DND-41 (cell line): Measurements from ENCODE around the gene HNRNPAB.

Experiments used
- ATAC-seq: fragments of 200-7000 bp; cut with Tn5 transposase; 3 replicates; pipeline ENCODE4 v1.9.1; 2021; ENCODE audit warnings: low read depth; ENCODE audit not compliant: insufficient read depth
- DNase-seq: peaks from one replicate; pipeline ENCODE4 v3.0.0-alpha.2; 2020
- H2AFZ ChIP-seq: 2 replicates; pipeline ENCODE4 v1.6.0; 2012; ENCODE audit warnings: low read depth, low read length
- H3K27ac ChIP-seq: 2 replicates; pipeline ENCODE4 v1.5.1; 2012; ENCODE audit warnings: low read length, inconsistent platforms
- H3K27me3 ChIP-seq: fragments of 200-600 bp; sonication (generic); 2 replicates; pipeline ENCODE4 v1.6.0; 2012; ENCODE audit warnings: low read length, mild to moderate bottlenecking, inconsistent platforms; ENCODE audit not compliant: insufficient read depth, poor library complexity
- H3K36me3 ChIP-seq: 2 replicates; pipeline ENCODE4 v1.5.1; 2012; ENCODE audit warnings: low read length, inconsistent platforms; ENCODE audit not compliant: insufficient read depth
- H3K4me1 ChIP-seq: 2 replicates; pipeline ENCODE4 v1.5.1; 2012; ENCODE audit warnings: mild to moderate bottlenecking, low read length; ENCODE audit not compliant: insufficient read depth
- H3K4me2 ChIP-seq: 2 replicates; pipeline ENCODE4 v1.6.0; 2012; ENCODE audit warnings: mild to moderate bottlenecking, moderate library complexity, low read length, inconsistent platforms; ENCODE audit not compliant: insufficient read depth
- H3K4me3 ChIP-seq, 2 experiments: fragments of 200-600 bp in 1 of 2; shearing (Covaris generic) in 1 of 2; 2 replicates each; pipeline ENCODE4 v1.5.1; 2012 to 2016; ENCODE audit warnings: inconsistent platforms in 2 of 2, low read length in 2 of 2, mild to moderate bottlenecking in 2 of 2, low read depth in 1 of 2, moderate library complexity in 1 of 2
- H3K79me2 ChIP-seq: 2 replicates; pipeline ENCODE4 v1.6.0; 2012; ENCODE audit warnings: low read length, inconsistent platforms; ENCODE audit not compliant: insufficient read depth
- H3K9ac ChIP-seq: 2 replicates; pipeline ENCODE4 v1.6.0; 2012; ENCODE audit warnings: low read depth, mild to moderate bottlenecking, inconsistent platforms, low read length, moderate library complexity
- H3K9me3 ChIP-seq: 2 replicates; pipeline ENCODE4 v1.5.1; 2012; ENCODE audit warnings: low read length, moderate library complexity, mild to moderate bottlenecking, inconsistent platforms; ENCODE audit not compliant: insufficient read depth, severe bottlenecking
- H4K20me1 ChIP-seq: 2 replicates; pipeline ENCODE4 v1.6.0; 2012; ENCODE audit warnings: low read length; ENCODE audit not compliant: insufficient read depth
- EZH2 ChIP-seq: IDR thresholded peaks from 3 replicates; pipeline ENCODE4 v1.6.1; 2012; ENCODE audit warnings: borderline replicate concordance, low read depth, mild to moderate bottlenecking, moderate library complexity, low read length, inconsistent platforms; ENCODE audit not compliant: severe bottlenecking
- TF ChIP-seq, protein P1 (sequence below): IDR thresholded peaks from 2 replicates; pipeline ENCODE4 v1.5.1; 2012; ENCODE audit warnings: borderline replicate concordance, low read length, moderate library complexity, mild to moderate bottlenecking; ENCODE audit not compliant: poor library complexity, severe bottlenecking; ENCODE audit errors: extremely low read depth

Gene HNRNPAB

DNA sequence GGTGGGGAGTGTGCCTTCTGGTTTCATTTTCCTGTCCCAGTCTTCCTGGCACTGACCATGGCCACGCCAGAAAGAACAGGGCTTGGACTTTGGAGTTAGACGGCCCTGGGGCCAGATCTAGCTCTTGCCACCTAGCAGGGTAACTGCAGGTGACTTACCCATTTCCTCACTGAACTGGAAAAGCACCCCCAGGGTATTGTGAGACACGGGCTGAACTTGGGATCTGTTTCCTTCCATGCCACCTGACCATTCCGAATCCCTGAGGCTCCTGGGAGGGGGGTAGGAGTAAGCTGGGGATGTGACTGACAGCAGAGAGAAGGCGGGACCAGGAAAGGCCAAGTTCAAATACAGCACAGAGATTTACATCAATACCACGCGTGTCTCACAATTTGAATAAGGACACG is 9.4 kb downstream of the HNRNPAB start:
- Histone ChIP-seq H3K9me3 (no peaks in the 10 kb centered on the region), H3K4me1 (peaks cover 10% of the 10 kb centered on the region), H3K27me3 (no peaks in the 10 kb centered on the region), H3K4me3 (no peak overlapping the region), H3K36me3 (peaks cover 93% of the 10 kb centered on the region), H3K4me2 (no peak overlapping the region), H3K79me2 (peaks cover 44% of the 10 kb centered on the region), H4K20me1 (peaks cover 79% of the 10 kb centered on the region), H2AFZ (no peak overlapping the region), H3K9ac (no peak overlapping the region), H3K27ac (no peak overlapping the region)
- ATAC-seq (no peak), DNase-seq (no peak)
- TF ChIP-seq, protein P1, sequence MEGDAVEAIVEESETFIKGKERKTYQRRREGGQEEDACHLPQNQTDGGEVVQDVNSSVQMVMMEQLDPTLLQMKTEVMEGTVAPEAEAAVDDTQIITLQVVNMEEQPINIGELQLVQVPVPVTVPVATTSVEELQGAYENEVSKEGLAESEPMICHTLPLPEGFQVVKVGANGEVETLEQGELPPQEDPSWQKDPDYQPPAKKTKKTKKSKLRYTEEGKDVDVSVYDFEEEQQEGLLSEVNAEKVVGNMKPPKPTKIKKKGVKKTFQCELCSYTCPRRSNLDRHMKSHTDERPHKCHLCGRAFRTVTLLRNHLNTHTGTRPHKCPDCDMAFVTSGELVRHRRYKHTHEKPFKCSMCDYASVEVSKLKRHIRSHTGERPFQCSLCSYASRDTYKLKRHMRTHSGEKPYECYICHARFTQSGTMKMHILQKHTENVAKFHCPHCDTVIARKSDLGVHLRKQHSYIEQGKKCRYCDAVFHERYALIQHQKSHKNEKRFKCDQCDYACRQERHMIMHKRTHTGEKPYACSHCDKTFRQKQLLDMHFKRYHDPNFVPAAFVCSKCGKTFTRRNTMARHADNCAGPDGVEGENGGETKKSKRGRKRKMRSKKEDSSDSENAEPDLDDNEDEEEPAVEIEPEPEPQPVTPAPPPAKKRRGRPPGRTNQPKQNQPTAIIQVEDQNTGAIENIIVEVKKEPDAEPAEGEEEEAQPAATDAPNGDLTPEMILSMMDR, result no peak
- TF ChIP-seq EZH2, result no peak

- Histone ChIP-seq H3K4me1 (peaks cover 5% of the 10 kb centered on the region; the same call in 1 of the 2 replicates), H4K20me1 (peaks cover 74% of the 10 kb centered on the region), H3K79me2 (peaks cover 38% of the 10 kb centered on the region), H3K4me3 (no peak overlapping the region), H3K4me2 (no peak overlapping the region), H3K9me3 (no peaks in the 10 kb centered on the region), H3K27me3 (no peaks in the 10 kb centered on the region), H2AFZ (no peak overlapping the region), H3K36me3 (peaks cover 92% of the 10 kb centered on the region), H3K9ac (no peak overlapping the region), H3K27ac (no peak overlapping the region)
- ATAC-seq (no peak), DNase-seq (no peak)
- TF ChIP-seq EZH2, result no peak
- TF ChIP-seq, protein P1, result no peak
Measured at GRCh38 chr5:178214160-178214803, 9.9 kb downstream of the HNRNPAB start.

DNA sequence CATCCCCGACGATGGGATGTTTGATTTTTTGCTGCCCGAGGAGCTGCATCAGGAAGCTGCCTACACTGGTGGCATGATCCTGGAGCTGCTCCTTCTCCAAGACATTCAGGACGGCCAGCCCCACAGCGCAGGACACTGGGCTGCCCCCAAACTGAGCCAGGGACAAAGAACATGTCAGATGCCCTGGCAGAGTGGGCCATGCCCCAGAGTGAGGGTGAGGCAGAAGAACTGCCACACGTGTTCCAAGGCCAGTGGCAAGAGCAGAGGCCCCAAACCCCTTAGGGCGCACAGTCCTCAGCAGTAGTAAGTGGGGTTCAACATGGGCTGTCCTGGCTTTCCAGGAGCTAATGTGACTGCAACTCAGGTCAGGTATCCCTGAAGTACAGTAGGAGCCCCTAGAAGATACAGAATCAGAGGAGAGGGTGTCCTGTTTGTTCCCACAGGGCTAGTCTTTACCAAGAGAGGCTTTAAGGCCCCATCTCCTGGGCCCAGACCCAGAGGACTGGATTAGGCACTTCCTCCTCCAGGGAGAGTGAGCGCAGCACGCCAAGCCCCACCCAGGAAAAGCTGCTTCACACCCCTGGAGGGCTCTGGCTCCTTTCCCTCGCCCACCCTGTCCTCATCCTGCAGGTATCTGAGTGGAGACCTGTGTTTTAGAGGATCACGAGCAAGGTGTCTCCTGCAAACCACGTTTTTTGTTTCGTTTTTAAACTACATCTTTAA is 11.1 kb downstream of the HNRNPAB start:
- Histone ChIP-seq H3K27ac (peak overlapping the region; percentile 3; the same call in 1 of the 2 replicates), H3K9me3 (no peaks in the 10 kb centered on the region), H3K4me3 (no peak overlapping the region), H3K79me2 (peaks cover 28% of the 10 kb centered on the region; the same call in 1 of the 2 replicates), H4K20me1 (peaks cover 62% of the 10 kb centered on the region), H3K36me3 (peaks cover 86% of the 10 kb centered on the region), H3K27me3 (no peaks in the 10 kb centered on the region), H2AFZ (no peak overlapping the region), H3K4me1 (no peaks in the 10 kb centered on the region), H3K9ac (no peak overlapping the region), H3K4me2 (no peak overlapping the region)
- no peak for TF ChIP-seq EZH2
- TF ChIP-seq, protein P1, result no peak
- ATAC-seq (no peak), DNase-seq (no peak)
